Measurements from ENCODE around the gene C6orf89. TPM values are rescaled to one million over a fixed set of nuclear protein-coding genes. Genes with fewer than 3 reads are reported as not detected.

Gene C6orf89
- polyA plus RNA-seq, 1 experiment: 59.7 TPM

GRCh38 chr6:36925809-36926208 is 40.1 kb downstream of the C6orf89 start:
- DNase-seq (ENCODE audit: low read depth, low spot score): no peak
- no peak overlapping the region for H3K27ac ChIP-seq (ENCODE audit: low read depth, low read length)
- no peak for TF ChIP-seq CTCF (IDR thresholded peaks at IDR 0.05; ENCODE audit: low read depth, low read length)
- POLR2A ChIA-PET: no interaction called here
- no peaks in the 10 kb centered on the region for H3K9me3 ChIP-seq (ENCODE audit: control insufficient read depth, insufficient read depth, low read length)
- H3K27me3 ChIP-seq (ENCODE audit: control insufficient read depth, insufficient read depth, low read length): no peaks in the 10 kb centered on the region
- CTCF ChIA-PET: interaction anchor here (1.2 kb wide), 1 partner anchor 41 kb away, joined by 3 read pairs; no protein-coding TSS in a partner anchor
- no peak overlapping the region for H3K4me3 ChIP-seq (ENCODE audit: low read depth, low read length)

DNA sequence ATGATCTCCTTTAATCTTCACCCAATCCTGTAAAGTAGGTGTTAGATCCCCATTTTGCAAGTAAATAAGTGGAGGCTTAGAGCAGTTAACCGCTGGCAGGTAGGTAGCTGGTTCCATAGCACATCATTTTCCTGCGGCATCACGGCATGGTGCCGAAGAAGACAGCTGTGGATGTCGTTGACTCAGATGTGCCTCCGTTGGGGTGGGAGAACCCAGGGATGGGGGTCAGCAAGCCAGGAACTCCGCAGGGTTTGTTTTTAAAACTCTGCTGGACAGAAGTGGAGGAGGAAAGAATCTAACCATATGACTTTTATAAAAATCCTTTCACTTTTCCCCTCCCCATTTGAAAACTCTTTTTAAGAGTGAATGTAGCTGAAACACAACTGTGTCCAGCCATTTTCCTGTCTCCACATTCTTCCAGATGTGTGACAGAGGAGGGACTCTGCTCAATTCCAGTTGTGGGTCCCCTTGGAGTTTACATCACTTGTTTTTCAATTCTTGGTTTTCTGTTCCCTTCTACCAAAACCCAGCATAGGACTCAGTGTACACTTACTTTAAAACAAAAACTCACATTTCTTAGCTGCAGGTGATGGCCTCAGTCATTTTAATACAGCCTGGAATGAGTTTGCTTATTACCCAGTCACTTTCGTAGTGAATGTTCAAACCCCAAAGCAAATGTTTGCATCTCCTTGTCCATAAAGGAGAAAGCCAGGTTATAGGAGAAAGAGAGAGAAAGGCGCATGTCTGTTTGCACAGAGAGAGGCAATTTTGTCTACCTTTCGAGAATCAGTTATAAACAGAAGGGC is 41.2 kb downstream of the C6orf89 start:
- TF ChIP-seq CTCF (IDR thresholded peaks at IDR 0.05; ENCODE audit: low read depth, low read length): no peak
- Histone ChIP-seq H3K4me3 (ENCODE audit: low read depth, low read length) (no peak overlapping the region), H3K9me3 (ENCODE audit: control insufficient read depth, insufficient read depth, low read length) (no peaks in the 10 kb centered on the region), H3K27me3 (ENCODE audit: control insufficient read depth, insufficient read depth, low read length) (no peaks in the 10 kb centered on the region), H3K27ac (ENCODE audit: low read depth, low read length) (no peak overlapping the region)
- no peak for DNase-seq (ENCODE audit: low read depth, low spot score)
- CTCF ChIA-PET: interaction anchor here (1.2 kb wide), 1 partner anchor 42 kb away, joined by 3 read pairs; no protein-coding TSS in a partner anchor
- POLR2A ChIA-PET: interaction anchor here (0.6 to 1.0 kb wide), 2 partner anchors 59 to 1292 kb away, joined by 4 to 7 read pairs; partner anchors contain the start of gene MTCH1

GRCh38 chr6:36927691-36928546 is 42.2 kb downstream of the C6orf89 start:
- DNase-seq (ENCODE audit: low read depth, low spot score): no peak
- no peak overlapping the region for H3K4me3 ChIP-seq (ENCODE audit: low read depth, low read length)
- POLR2A ChIA-PET: interaction anchor here (0.7 to 1.0 kb wide), 2 partner anchors 58 kb away, joined by 3 to 4 read pairs; partner anchors contain the start of gene MTCH1
- CTCF ChIA-PET: no interaction called here
- no peak overlapping the region for H3K27ac ChIP-seq (ENCODE audit: low read depth, low read length)
- no peaks in the 10 kb centered on the region for H3K9me3 ChIP-seq (ENCODE audit: control insufficient read depth, insufficient read depth, low read length)
- H3K27me3 ChIP-seq (ENCODE audit: control insufficient read depth, insufficient read depth, low read length): no peaks in the 10 kb centered on the region
- TF ChIP-seq CTCF (IDR thresholded peaks at IDR 0.05; ENCODE audit: low read depth, low read length): no peak

GRCh38 chr6:36928547-36928918 is 42.8 kb downstream of the C6orf89 start:
- no peak overlapping the region for H3K4me3 ChIP-seq (ENCODE audit: low read depth, low read length)
- TF ChIP-seq CTCF (IDR thresholded peaks at IDR 0.05; ENCODE audit: low read depth, low read length): no peak
- DNase-seq (ENCODE audit: low read depth, low spot score): no peak
- H3K27ac ChIP-seq (ENCODE audit: low read depth, low read length): no peak overlapping the region
- POLR2A ChIA-PET: interaction anchor here (0.7 kb wide), 1 partner anchor 58 kb away, joined by 3 read pairs; the partner anchor contains the start of gene MTCH1
- H3K9me3 ChIP-seq (ENCODE audit: control insufficient read depth, insufficient read depth, low read length): no peaks in the 10 kb centered on the region
- CTCF ChIA-PET: no interaction called here
- no peaks in the 10 kb centered on the region for H3K27me3 ChIP-seq (ENCODE audit: control insufficient read depth, insufficient read depth, low read length)

All from AG04450 (cell line).